HUES6 (cell line): ENCODE data around the gene CCL17.

Experiments used
- H3K27ac ChIP-seq: 2 replicates; pipeline ENCODE4 v1.7.0; 2013; ENCODE audit warnings: low read depth, mild to moderate bottlenecking, low read length, inconsistent platforms
- H3K27me3 ChIP-seq: 2 replicates; pipeline ENCODE4 v1.6.1; 2013; ENCODE audit warnings: low read length; ENCODE audit not compliant: control insufficient read depth, insufficient read depth
- H3K36me3 ChIP-seq: 2 replicates; pipeline ENCODE4 v1.6.1; 2013; ENCODE audit warnings: low read length; ENCODE audit not compliant: control insufficient read depth, insufficient read depth
- H3K4me1 ChIP-seq: 2 replicates; pipeline ENCODE4 v1.6.1; 2013; ENCODE audit warnings: low read length; ENCODE audit not compliant: control insufficient read depth, insufficient read depth
- H3K4me3 ChIP-seq: 2 replicates; pipeline ENCODE4 v1.5.1; 2013; ENCODE audit warnings: low read depth, low read length
- H3K9ac ChIP-seq: one replicate; pipeline ENCODE4 v1.6.1; 2013; ENCODE audit warnings: mild to moderate bottlenecking, low read length
- H3K9me3 ChIP-seq: 2 replicates; pipeline ENCODE4 v1.6.1; 2013; ENCODE audit warnings: low read depth, low read length; ENCODE audit not compliant: control insufficient read depth, insufficient read depth

CCL17 gene

DNA sequence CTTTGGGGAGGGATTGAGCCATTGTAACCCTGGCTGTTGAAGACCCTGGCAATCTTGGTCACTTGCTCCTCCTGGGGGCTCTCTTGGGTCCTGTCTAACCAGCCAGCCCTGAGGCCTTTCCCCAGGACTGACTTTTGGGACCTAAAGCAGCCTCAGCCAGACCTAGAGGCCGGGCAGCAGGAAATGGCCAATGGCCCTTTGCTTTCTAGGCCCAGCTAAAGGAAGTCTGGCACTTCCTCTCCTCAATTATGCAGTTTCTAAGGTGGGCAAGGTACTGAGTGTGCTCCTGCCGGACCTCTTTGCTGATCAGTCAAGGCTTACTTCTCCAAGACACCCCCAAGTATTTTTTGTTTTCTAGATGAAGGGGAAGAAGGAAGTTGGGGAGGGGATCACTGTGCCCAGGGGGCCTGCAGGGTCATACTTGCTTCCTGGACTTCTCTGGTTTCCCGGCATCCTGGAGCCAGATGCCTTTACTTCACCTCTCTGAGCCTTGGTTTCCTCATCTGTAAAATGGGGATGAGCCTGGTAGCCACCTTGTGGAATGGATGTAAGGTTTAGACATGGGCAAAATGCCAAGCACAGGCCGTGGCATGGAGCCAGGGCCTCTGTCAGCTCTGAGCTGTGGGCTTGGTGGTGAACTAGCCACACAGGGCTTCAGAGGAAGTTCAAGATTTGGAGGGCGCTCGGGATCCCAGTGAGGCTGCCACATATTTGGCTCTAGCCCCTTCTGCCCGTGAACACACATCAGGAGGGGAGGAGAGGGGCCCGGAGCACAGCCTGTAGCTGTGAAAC is 23.7 kb upstream of the CCL17 start:
- Histone ChIP-seq H3K27ac (no peak overlapping the region), H3K4me3 (no peak overlapping the region), H3K27me3 (no peaks in the 10 kb centered on the region), H3K9me3 (no peaks in the 10 kb centered on the region), H3K36me3 (no peaks in the 10 kb centered on the region), H3K9ac (no peak overlapping the region), H3K4me1 (peaks cover 24% of the 10 kb centered on the region)

GRCh38 chr16:57381791-57382534 is 22.6 kb upstream of the CCL17 start:
- H3K9ac ChIP-seq, result no peak overlapping the region
- no peak overlapping the region for H3K4me3 ChIP-seq
- H3K4me1 ChIP-seq, result peaks cover 23% of the 10 kb centered on the region
- no peaks in the 10 kb centered on the region for H3K27me3 ChIP-seq
- H3K36me3 ChIP-seq, result no peaks in the 10 kb centered on the region
- H3K27ac ChIP-seq, result no peak overlapping the region
- no peaks in the 10 kb centered on the region for H3K9me3 ChIP-seq

DNA sequence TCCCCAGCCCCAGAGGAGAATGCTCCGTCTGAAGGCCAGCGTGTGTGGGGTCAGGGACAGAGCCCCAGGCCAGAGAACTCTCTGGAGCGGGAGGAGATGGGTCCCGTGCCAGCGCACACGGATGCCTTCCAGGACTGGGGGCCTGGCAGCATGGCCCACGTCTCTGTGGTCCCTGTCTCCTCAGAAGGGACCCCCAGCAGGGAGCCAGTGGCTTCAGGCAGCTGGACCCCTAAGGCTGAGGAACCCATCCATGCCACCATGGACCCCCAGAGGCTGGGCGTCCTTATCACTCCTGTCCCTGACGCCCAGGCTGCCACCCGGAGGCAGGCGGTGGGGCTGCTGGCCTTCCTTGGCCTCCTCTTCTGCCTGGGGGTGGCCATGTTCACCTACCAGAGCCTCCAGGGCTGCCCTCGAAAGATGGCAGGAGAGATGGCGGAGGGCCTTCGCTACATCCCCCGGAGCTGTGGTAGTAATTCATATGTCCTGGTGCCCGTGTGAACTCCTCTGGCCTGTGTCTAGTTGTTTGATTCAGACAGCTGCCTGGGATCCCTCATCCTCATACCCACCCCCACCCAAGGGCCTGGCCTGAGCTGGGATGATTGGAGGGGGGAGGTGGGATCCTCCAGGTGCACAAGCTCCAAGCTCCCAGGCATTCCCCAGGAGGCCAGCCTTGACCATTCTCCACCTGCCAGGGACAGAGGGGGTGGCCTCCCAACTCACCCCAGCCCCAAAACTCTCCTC is 21.9 kb upstream of the CCL17 start:
- Histone ChIP-seq H3K9me3 (no peaks in the 10 kb centered on the region), H3K27me3 (no peaks in the 10 kb centered on the region), H3K4me3 (no peak overlapping the region), H3K4me1 (peaks cover 16% of the 10 kb centered on the region), H3K9ac (no peak overlapping the region), H3K27ac (no peak overlapping the region), H3K36me3 (no peaks in the 10 kb centered on the region)

DNA sequence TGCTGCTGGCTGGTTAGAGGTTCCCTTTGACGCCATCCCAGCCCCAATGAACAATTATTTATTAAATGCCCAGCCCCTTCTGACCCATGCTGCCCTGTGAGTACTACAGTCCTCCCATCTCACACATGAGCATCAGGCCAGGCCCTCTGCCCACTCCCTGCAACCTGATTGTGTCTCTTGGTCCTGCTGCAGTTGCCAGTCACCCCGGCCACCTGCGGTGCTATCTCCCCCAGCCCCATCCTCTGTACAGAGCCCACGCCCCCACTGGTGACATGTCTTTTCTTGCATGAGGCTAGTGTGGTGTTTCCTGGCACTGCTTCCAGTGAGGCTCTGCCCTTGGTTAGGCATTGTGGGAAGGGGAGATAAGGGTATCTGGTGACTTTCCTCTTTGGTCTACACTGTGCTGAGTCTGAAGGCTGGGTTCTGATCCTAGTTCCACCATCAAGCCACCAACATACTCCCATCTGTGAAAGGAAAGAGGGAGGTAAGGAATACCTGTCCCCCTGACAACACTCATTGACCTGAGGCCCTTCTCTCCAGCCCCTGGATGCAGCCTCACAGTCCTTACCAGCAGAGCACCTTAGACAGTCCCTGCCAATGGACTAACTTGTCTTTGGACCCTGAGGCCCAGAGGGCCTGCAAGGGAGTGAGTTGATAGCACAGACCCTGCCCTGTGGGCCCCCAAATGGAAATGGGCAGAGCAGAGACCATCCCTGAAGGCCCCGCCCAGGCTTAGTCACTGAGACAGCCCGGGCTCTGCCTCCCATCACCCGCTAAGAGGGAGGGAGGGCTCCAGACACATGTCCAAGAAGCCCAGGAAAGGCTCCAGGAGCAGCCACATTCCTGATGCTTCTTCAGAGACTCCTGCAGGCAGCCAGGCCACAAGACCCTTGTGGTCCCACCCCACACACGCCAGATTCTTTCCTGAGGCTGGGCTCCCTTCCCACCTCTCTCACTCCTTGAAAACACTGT is 21.0 kb upstream of the CCL17 start:
- Histone ChIP-seq H3K4me3 (no peak overlapping the region), H3K36me3 (no peaks in the 10 kb centered on the region), H3K9me3 (no peaks in the 10 kb centered on the region), H3K27ac (no peak overlapping the region), H3K9ac (no peak overlapping the region), H3K27me3 (no peaks in the 10 kb centered on the region), H3K4me1 (peaks cover 12% of the 10 kb centered on the region; the same call in 1 of the 2 replicates)

DNA sequence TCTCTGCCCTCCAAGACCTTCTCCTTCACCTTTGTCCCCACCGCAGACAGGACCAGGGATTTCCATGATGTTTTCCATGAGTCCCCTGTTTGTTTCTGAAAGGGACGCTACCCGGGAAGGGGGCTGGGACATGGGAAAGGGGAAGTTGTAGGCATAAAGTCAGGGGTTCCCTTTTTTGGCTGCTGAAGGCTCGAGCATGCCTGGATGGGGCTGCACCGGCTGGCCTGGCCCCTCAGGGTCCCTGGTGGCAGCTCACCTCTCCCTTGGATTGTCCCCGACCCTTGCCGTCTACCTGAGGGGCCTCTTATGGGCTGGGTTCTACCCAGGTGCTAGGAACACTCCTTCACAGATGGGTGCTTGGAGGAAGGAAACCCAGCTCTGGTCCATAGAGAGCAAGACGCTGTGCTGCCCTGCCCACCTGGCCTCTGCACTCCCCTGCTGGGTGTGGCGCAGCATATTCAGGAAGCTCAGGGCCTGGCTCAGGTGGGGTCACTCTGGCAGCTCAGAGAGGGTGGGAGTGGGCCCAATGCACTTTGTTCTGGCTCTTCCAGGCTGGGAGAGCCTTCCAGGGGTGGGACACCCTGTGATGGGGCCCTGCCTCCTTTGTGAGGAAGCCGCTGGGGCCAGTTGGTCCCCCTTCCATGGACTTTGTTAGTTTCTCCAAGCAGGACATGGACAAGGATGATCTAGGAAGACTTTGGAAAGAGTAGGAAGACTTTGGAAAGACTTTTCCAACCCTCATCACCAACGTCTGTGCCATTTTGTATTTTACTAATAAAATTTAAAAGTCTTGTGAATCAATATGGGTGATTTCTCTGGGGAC is 20.1 kb upstream of the CCL17 start:
- Histone ChIP-seq H3K9me3 (no peaks in the 10 kb centered on the region), H3K27ac (no peak overlapping the region), H3K27me3 (no peaks in the 10 kb centered on the region), H3K9ac (no peak overlapping the region), H3K4me3 (no peak overlapping the region), H3K4me1 (peaks cover 12% of the 10 kb centered on the region; the same call in 1 of the 2 replicates), H3K36me3 (no peaks in the 10 kb centered on the region)

GRCh38 chr16:57385083-57385482 is 19.5 kb upstream of the CCL17 start:
- Histone ChIP-seq H3K4me1 (peaks cover 12% of the 10 kb centered on the region; the same call in 1 of the 2 replicates), H3K27ac (no peak overlapping the region), H3K27me3 (no peaks in the 10 kb centered on the region), H3K36me3 (no peaks in the 10 kb centered on the region), H3K4me3 (no peak overlapping the region), H3K9me3 (no peaks in the 10 kb centered on the region), H3K9ac (no peak overlapping the region)

- H3K4me3 ChIP-seq, result no peak overlapping the region
- no peaks in the 10 kb centered on the region for H3K9me3 ChIP-seq
- no peaks in the 10 kb centered on the region for H3K36me3 ChIP-seq
- no peaks in the 10 kb centered on the region for H3K27me3 ChIP-seq
- no peak overlapping the region for H3K9ac ChIP-seq
- no peak overlapping the region for H3K27ac ChIP-seq
- peaks cover 12% of the 10 kb centered on the region; the same call in 1 of the 2 replicates for H3K4me1 ChIP-seq
Observed at GRCh38 chr16:57386381-57386951, 18.1 kb upstream of the CCL17 start.

DNA sequence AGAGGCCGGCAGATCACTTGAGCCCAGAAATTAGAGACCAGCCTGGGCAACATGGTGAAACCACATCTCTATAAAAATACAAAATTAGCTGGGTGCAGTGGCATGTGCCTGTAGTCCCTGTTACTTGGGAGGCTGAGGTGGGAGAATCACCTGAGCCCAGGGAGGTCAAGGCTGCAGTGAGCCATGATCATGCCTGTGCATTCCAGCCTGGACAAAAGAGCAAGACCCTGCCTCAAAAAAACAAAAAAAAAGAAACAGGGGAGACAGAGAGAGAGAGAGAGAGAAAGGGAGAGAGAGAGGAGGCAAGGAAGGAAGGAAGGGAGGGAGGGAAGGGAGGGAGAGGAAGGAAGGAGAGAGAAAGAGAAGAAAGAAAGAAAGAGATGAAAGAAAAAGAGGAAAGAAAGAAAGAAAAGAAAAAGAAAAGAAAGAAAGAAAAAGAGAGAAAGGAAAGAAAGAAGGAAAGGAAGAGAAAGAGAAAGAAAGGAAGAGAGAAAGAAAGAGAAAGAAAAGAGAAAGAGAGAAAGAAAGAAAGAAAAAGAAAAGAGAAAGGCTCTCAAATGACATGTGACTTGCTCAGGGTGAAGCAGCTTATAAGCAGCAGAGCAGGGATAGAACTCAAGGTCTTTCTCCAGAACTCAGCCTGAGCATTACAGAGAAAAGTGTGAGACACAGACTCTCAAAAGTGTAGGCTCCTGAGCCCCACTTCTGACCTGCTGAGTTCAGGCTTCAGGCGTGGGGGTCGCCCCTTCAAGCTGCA is 16.8 kb upstream of the CCL17 start:
- Histone ChIP-seq H3K9ac (no peak overlapping the region), H3K27me3 (no peaks in the 10 kb centered on the region), H3K4me1 (peaks cover 12% of the 10 kb centered on the region; the same call in 1 of the 2 replicates), H3K27ac (no peak overlapping the region), H3K4me3 (no peak overlapping the region), H3K9me3 (no peaks in the 10 kb centered on the region), H3K36me3 (no peaks in the 10 kb centered on the region)

DNA sequence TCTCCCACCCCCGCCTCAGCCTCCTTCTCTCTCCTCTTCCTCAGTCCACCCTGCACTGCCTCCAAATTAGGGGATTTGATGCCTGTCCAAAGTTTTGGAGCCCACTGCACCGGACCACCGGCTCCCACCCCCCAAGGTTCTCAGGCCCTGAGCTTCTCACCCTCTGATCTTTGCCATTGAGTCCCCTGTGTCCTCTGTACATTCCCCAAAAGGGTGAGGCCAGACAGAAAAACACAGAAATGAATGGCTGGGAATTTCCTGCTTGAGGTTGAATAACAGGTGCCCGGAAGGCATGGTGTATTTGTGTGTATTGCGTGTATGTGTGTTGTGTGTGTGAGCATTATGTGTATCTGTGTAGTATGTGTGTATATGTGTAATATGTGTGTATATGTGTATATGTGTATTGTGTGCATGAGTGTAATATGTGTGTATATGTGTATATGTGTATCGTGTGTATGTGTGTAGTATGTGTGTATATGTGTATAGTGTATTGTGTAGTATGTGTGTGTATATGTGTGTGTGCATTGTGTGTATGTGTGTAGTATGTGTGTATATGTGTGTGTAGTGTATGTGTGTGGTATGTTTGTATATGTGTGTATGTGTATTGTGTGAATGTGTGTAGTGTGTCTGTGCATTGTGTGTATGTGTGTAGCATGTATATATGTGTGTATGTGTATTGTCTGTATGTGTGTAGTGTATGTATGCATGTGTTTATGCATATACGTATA is 16.0 kb upstream of the CCL17 start:
- H3K9me3 ChIP-seq, result no peaks in the 10 kb centered on the region
- H3K9ac ChIP-seq, result no peak overlapping the region
- H3K4me1 ChIP-seq, result peaks cover 12% of the 10 kb centered on the region; the same call in 1 of the 2 replicates
- H3K36me3 ChIP-seq, result no peaks in the 10 kb centered on the region
- H3K27me3 ChIP-seq, result no peaks in the 10 kb centered on the region
- H3K27ac ChIP-seq, result no peak overlapping the region
- H3K4me3 ChIP-seq, result no peak overlapping the region
